Small intestine (tissue), 16 donors: ENCODE data around the gene PDE6C. TPM values are rescaled to one million over a fixed set of nuclear protein-coding genes. Genes with fewer than 3 reads are reported as not detected.

Source experiments
- DNase-seq, 2 donors: peaks; one replicate each; pipeline versions ENCODE4 v3.0.0 to v3.0.0-alpha.2; 2013
- FAIRE-seq: peaks from 2 replicates; lab custom pipeline; 2012; peaks lifted over from hg19 to GRCh38; lab: Jason Lieb, UNC
- H3K27ac ChIP-seq, 3 donors: one replicate each; pipeline ENCODE4 v1.5.1; 2013; ENCODE audit warnings: low read length in 2 of 3, mild to moderate bottlenecking in 2 of 3, control low read depth in 1 of 3, inconsistent platforms in 1 of 3, low read depth in 1 of 3, moderate library complexity in 1 of 3
- H3K27me3 ChIP-seq, 3 donors: one replicate each; pipeline ENCODE4 v1.6.1; 2013; ENCODE audit warnings: low read length in 3 of 3, inconsistent platforms in 1 of 3; ENCODE audit not compliant: control insufficient read depth in 3 of 3, insufficient read depth in 3 of 3
- H3K36me3 ChIP-seq, 3 donors: one replicate each; pipeline ENCODE4 v1.6.1; 2013; ENCODE audit warnings: low read length in 3 of 3, inconsistent platforms in 1 of 3, low read depth in 1 of 3, mild to moderate bottlenecking in 1 of 3, moderate library complexity in 1 of 3; ENCODE audit not compliant: control insufficient read depth in 3 of 3, insufficient read depth in 2 of 3
- H3K4me1 ChIP-seq, 3 donors: one replicate each; pipeline ENCODE4 v1.6.1; 2013; ENCODE audit warnings: low read length in 2 of 3, inconsistent platforms in 1 of 3, low read depth in 1 of 3, mild to moderate bottlenecking in 1 of 3, moderate library complexity in 1 of 3; ENCODE audit not compliant: control insufficient read depth in 3 of 3, insufficient read depth in 2 of 3
- H3K4me3 ChIP-seq, 3 donors: one replicate each; pipeline ENCODE4 v1.5.1; 2013; ENCODE audit warnings: low read length in 3 of 3, control low read depth in 1 of 3, inconsistent platforms in 1 of 3, low read depth in 1 of 3, mild to moderate bottlenecking in 1 of 3, moderate library complexity in 1 of 3
- H3K9me3 ChIP-seq, 2 donors: one replicate each; pipeline ENCODE4 v1.6.1; 2013; ENCODE audit warnings: low read depth in 1 of 2, low read length in 1 of 2; ENCODE audit not compliant: control insufficient read depth in 2 of 2, insufficient read depth in 1 of 2
- WGBS, 3 donors: extraction: QIAGEN DNeasy Blood & Tissue Kit; methylation state at CpG; one replicate each; pipeline ENCODE4 v1.1.7; 2013; 5-methylcytosine and 5-hydroxymethylcytosine counted together
- long read RNA-seq, 10 donors: transcript quantifications; one replicate each; lab custom pipeline, GENCODE V29; 2026
- polyA plus RNA-seq, 4 donors: library from polyadenylated mRNA; stranded (reverse) in 3 of 4; unstranded in 1 of 4; fragments of 200-250 nt in 3 of 4; fragments of 120-200 nt in 1 of 4; gene quantifications; one replicate each; pipeline versions ENCODE4 v1.2.1 to v1.2.3, GENCODE V29; 2013
- donor health status: healthy with polysubstance abuse.
- donor health status: control.
- donor health status: control.
- donor health status: Bipolar disorder and iron deficiency.
- donor health status: healthy.

PDE6C gene
- polyA plus RNA-seq: under 1 TPM in 1 of 4 donors, not detected in 3; 0.28 TPM
- long read RNA-seq, donor 1: 0 reads
- long read RNA-seq, donor 2: 0 reads
- long read RNA-seq, donor 3: 0 reads
- long read RNA-seq, donor 4: 0 reads
- long read RNA-seq, donor 5: 0 reads
- long read RNA-seq, donor 6: 0 reads
- long read RNA-seq, donor 7: 0 reads
- long read RNA-seq, donor 8: 0 reads
- long read RNA-seq, donor 9: 0 reads
- long read RNA-seq, donor 10: 0 reads

- H3K27ac ChIP-seq: no peak within 1 kb of the TSS
- no peak within 1 kb of the TSS for H3K4me3 ChIP-seq
- H3K27me3 ChIP-seq: peaks cover 0 to 2% (median 0%) of the 10 kb centered on the region in 3 donors
- WGBS, 3 donors: 73 to 86% (median 85%) methylated on average over 6 of the region's 6 CpGs
- no peak for DNase-seq
- H3K4me1 ChIP-seq: no peaks in the 10 kb centered on the region
- no peak for FAIRE-seq
- no peaks in the 10 kb centered on the region for H3K36me3 ChIP-seq
- no peaks in the 10 kb centered on the region for H3K9me3 ChIP-seq
These were observed at the start of gene PDE6C for GRCh38 chr10:93612311-93612710. PDE6C (plus strand) TSS chr10:93612537; CDS start chr10:93612726, 189 bp downstream.

- Histone ChIP-seq H3K9me3 (no peaks in the 10 kb centered on the region), H3K27ac (no peak overlapping the region), H3K27me3 (peaks cover 7 to 45% (median 21%) of the 10 kb centered on the region in 3 donors), H3K4me3 (no peak overlapping the region), H3K36me3 (no peaks in the 10 kb centered on the region), H3K4me1 (no peaks in the 10 kb centered on the region)
- FAIRE-seq (no peak), DNase-seq (no peak)
- WGBS, 3 donors: 54 to 70% (median 59%) methylated on average over 3 of the region's 3 CpGs
These were observed 46.9 kb upstream of the PDE6C start for GRCh38 chr10:93565446-93565845.

GRCh38 chr10:93566435-93567276, 45.7 kb upstream of the PDE6C start, which contains the start of gene FFAR4:
FFAR4 (plus strand) TSS chr10:93566665; CDS start chr10:93566721, 56 bp downstream.
- Histone ChIP-seq H3K4me3 (peak within 1 kb of the TSS in 2 of 3 donors; percentile 12 to 29), H3K27me3 (peaks cover 7 to 54% (median 21%) of the 10 kb centered on the region in 3 donors), H3K4me1 (no peaks in the 10 kb centered on the region), H3K27ac (no peak within 1 kb of the TSS), H3K9me3 (no peaks in the 10 kb centered on the region), H3K36me3 (no peaks in the 10 kb centered on the region)
- DNase-seq (peak; percentile 27 to 54), FAIRE-seq (no peak)
- WGBS, 3 donors: 2 to 6% (median 3%) methylated on average over 58 to 85 of the region's 85 CpGs

- H3K4me3 ChIP-seq: peak overlapping the region in 1 of 3 donors; percentile 12
These were observed 44.8 kb upstream of the PDE6C start for GRCh38 chr10:93567277-93568104.

GRCh38 chr10:93568105-93568390, 44.3 kb upstream of the PDE6C start:
- Histone ChIP-seq H3K27ac (no peak overlapping the region), H3K4me1 (no peaks in the 10 kb centered on the region), H3K4me3 (peak overlapping the region in 1 of 3 donors; percentile 7), H3K36me3 (no peaks in the 10 kb centered on the region), H3K9me3 (no peaks in the 10 kb centered on the region), H3K27me3 (peaks cover 7 to 54% (median 24%) of the 10 kb centered on the region in 3 donors)
- DNase-seq (no peak), FAIRE-seq (no peak)
- 10 to 13% (median 11%) methylated on average over 20 to 21 of the region's 21 CpGs for WGBS, 3 donors

More at GRCh38 chr10:93567277-93568104, 44.8 kb upstream of the PDE6C start:
- Histone ChIP-seq H3K9me3 (no peaks in the 10 kb centered on the region), H3K36me3 (no peaks in the 10 kb centered on the region), H3K4me1 (no peaks in the 10 kb centered on the region), H3K27me3 (peaks cover 7 to 54% (median 24%) of the 10 kb centered on the region in 3 donors), H3K27ac (no peak overlapping the region)
- 13 to 17% (median 16%) methylated on average over 33 of the region's 33 CpGs for WGBS, 3 donors
- no peak for DNase-seq
- FAIRE-seq: no peak

- FAIRE-seq: no peak
- H3K27me3 ChIP-seq: peaks cover 8 to 49% (median 24%) of the 10 kb centered on the region in 3 donors
- H3K36me3 ChIP-seq: no peaks in the 10 kb centered on the region
- no peak for DNase-seq
- H3K4me1 ChIP-seq: no peaks in the 10 kb centered on the region
- no peak overlapping the region for H3K4me3 ChIP-seq
- H3K9me3 ChIP-seq: no peaks in the 10 kb centered on the region
- no peak overlapping the region for H3K27ac ChIP-seq
- WGBS, 3 donors: 55 to 76% (median 67%) methylated on average over 3 of the region's 3 CpGs
These were observed 42.0 kb upstream of the PDE6C start for GRCh38 chr10:93570383-93570782.

- no peaks in the 10 kb centered on the region for H3K9me3 ChIP-seq
- WGBS, 3 donors: 88 to 93% (median 89%) methylated on average over 2 of the region's 2 CpGs
- H3K27me3 ChIP-seq: peaks cover 4 to 30% (median 17%) of the 10 kb centered on the region in 3 donors
- DNase-seq (no peak), FAIRE-seq (no peak)
- no peaks in the 10 kb centered on the region for H3K4me1 ChIP-seq
- H3K27ac ChIP-seq: no peak overlapping the region
- no peaks in the 10 kb centered on the region for H3K36me3 ChIP-seq
- H3K4me3 ChIP-seq: no peak overlapping the region
These were observed 39.7 kb upstream of the PDE6C start for GRCh38 chr10:93572606-93573005.
